ENCODE data around the gene LDHAL6A.

The LDHAL6A gene

GRCh38 chr11:18501629-18502028 is 46.0 kb downstream of the LDHAL6A start:
- no peaks in the 10 kb centered on the region for H3K9me2 ChIP-seq (ENCODE audit: low read depth, low read length)
- H3K36me3 ChIP-seq (ENCODE audit: insufficient read depth, low read length): peaks cover 67% of the 10 kb centered on the region
- H3K9ac ChIP-seq (ENCODE audit: low read length): no peak overlapping the region

DNA sequence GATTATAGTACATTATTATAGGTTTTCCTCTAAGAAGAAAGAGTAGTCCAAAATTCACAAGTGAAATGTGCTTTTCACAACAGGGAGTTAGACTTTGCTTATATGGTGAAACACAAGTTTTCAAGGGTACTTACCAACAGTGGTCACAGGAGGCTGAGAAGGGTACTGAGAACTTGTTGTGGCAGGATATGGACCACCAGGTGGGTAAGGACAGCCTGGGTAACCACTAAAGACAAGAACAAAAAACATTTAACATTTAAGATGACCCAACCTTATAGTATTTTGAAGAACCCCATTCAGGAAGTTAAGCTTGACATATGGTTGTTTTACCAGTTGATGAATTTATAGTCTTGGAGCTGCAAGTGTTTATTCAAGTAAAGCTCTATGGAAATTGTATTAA is 46.7 kb downstream of the LDHAL6A start:
- Histone ChIP-seq H3F3A (ENCODE audit: insufficient read depth, low read length) (no peaks in the 10 kb centered on the region), H3K9me2 (ENCODE audit: low read depth, low read length) (no peaks in the 10 kb centered on the region), H3K9ac (ENCODE audit: low read length) (no peak overlapping the region), H2AFZ (ENCODE audit: low read length) (no peak overlapping the region), H3K27me3 (ENCODE audit: insufficient read depth, low read length) (no peaks in the 10 kb centered on the region), H4K20me1 (ENCODE audit: insufficient read depth, low read length) (no peaks in the 10 kb centered on the region), H3K79me2 (ENCODE audit: insufficient read depth, low read length) (no peaks in the 10 kb centered on the region), H3K36me3 (ENCODE audit: insufficient read depth, low read length) (peaks cover 72% of the 10 kb centered on the region), H3K27ac (ENCODE audit: low read depth, low read length, poor library complexity, severe bottlenecking) (no peak overlapping the region), H3K4me3 (ENCODE audit: low read depth, low read length, poor library complexity, severe bottlenecking) (no peak overlapping the region), H3K9me3 (ENCODE audit: low read length) (no peaks in the 10 kb centered on the region), H3K4me2 (ENCODE audit: low read length) (no peak overlapping the region), H3K4me1 (ENCODE audit: insufficient read depth, low read length, severe bottlenecking) (no peaks in the 10 kb centered on the region)
- TF ChIP-seq EZH2 (IDR thresholded peaks at IDR 0.05; ENCODE audit: borderline replicate concordance, low read length) (no peak), CTCF (IDR thresholded peaks at IDR 0.05; ENCODE audit: low read length) (no peak)

More at GRCh38 chr11:18501629-18502028, 46.0 kb downstream of the LDHAL6A start:
- no peaks in the 10 kb centered on the region for H4K20me1 ChIP-seq (ENCODE audit: insufficient read depth, low read length)
- no peaks in the 10 kb centered on the region for H3K4me1 ChIP-seq (ENCODE audit: insufficient read depth, low read length, severe bottlenecking)
- no peak overlapping the region for H3K4me3 ChIP-seq (ENCODE audit: low read depth, low read length, poor library complexity, severe bottlenecking)
- no peak overlapping the region for H2AFZ ChIP-seq (ENCODE audit: low read length)
- H3K27ac ChIP-seq (ENCODE audit: low read depth, low read length, poor library complexity, severe bottlenecking): no peak overlapping the region
- H3F3A ChIP-seq (ENCODE audit: insufficient read depth, low read length): no peaks in the 10 kb centered on the region
- no peaks in the 10 kb centered on the region for H3K27me3 ChIP-seq (ENCODE audit: insufficient read depth, low read length)
- no peaks in the 10 kb centered on the region for H3K79me2 ChIP-seq (ENCODE audit: insufficient read depth, low read length)
- no peak overlapping the region for H3K4me2 ChIP-seq (ENCODE audit: low read length)
- TF ChIP-seq EZH2 (IDR thresholded peaks at IDR 0.05; ENCODE audit: borderline replicate concordance, low read length) (no peak), CTCF (IDR thresholded peaks at IDR 0.05; ENCODE audit: low read length) (no peak)
- H3K9me3 ChIP-seq (ENCODE audit: low read length): no peaks in the 10 kb centered on the region

DNA sequence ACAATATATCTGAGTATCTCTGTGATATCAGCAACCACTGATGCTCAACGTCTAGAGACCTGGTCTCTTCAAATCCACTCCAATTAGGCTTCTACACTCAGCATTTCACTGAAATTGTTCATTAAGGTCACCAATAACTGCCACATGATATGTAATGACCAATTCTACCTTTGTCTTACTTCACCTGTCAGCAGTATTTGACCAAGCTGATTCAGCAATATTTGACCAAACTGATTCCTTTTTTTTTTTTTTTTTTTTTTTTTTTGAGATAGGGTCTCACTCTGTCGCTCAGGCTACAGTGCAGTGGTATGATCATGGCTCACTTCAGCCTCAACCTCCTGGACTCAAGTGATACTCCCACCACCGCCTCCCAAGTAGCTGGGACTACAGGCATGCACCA is 65.5 kb downstream of the LDHAL6A start:
- TF ChIP-seq CTCF (IDR thresholded peaks at IDR 0.05; ENCODE audit: low read length) (no peak), EZH2 (IDR thresholded peaks at IDR 0.05; ENCODE audit: borderline replicate concordance, low read length) (no peak)
- no peak overlapping the region for H3K27ac ChIP-seq (ENCODE audit: low read depth, low read length, poor library complexity, severe bottlenecking)
- no peak overlapping the region for H3K4me3 ChIP-seq (ENCODE audit: low read depth, low read length, poor library complexity, severe bottlenecking)
- H3K9ac ChIP-seq (ENCODE audit: low read length): no peak overlapping the region
- peaks cover 26% of the 10 kb centered on the region for H3K4me1 ChIP-seq (ENCODE audit: insufficient read depth, low read length, severe bottlenecking)
- no peaks in the 10 kb centered on the region for H3F3A ChIP-seq (ENCODE audit: insufficient read depth, low read length)
- H3K9me3 ChIP-seq (ENCODE audit: low read length): no peaks in the 10 kb centered on the region
- H3K9me2 ChIP-seq (ENCODE audit: low read depth, low read length): no peaks in the 10 kb centered on the region
- no peaks in the 10 kb centered on the region for H3K27me3 ChIP-seq (ENCODE audit: insufficient read depth, low read length)
- no peak overlapping the region for H3K4me2 ChIP-seq (ENCODE audit: low read length)
- peaks cover 16% of the 10 kb centered on the region; the same call in 1 of the 2 replicates for H3K36me3 ChIP-seq (ENCODE audit: insufficient read depth, low read length)
- H4K20me1 ChIP-seq (ENCODE audit: insufficient read depth, low read length): no peaks in the 10 kb centered on the region
- H3K79me2 ChIP-seq (ENCODE audit: insufficient read depth, low read length): peaks cover 29% of the 10 kb centered on the region
- H2AFZ ChIP-seq (ENCODE audit: low read length): no peak overlapping the region

All from OCI-LY1 (cell line).